Ishikawa (cell line): ENCODE results near the gene ZNF205.

Source experiments
- CEBPB ChIP-seq: IDR thresholded peaks from 2 replicates; pipeline ENCODE4 v1.6.1; 2012
- EGR1 ChIP-seq: IDR thresholded peaks from 2 replicates; pipeline ENCODE4 v1.6.1; 2012
- EP300 ChIP-seq: IDR thresholded peaks from 2 replicates; pipeline ENCODE4 v1.6.1; 2012; ENCODE audit warnings: borderline replicate concordance
- RAD21 ChIP-seq: IDR thresholded peaks from 2 replicates; pipeline ENCODE4 v1.6.1; 2012; ENCODE audit warnings: low read depth
- USF1 ChIP-seq: IDR thresholded peaks from 2 replicates; pipeline ENCODE4 v1.6.1; 2012
- TF ChIP-seq, protein P1 (sequence below): IDR thresholded peaks from 2 replicates; pipeline ENCODE4 v1.6.1; 2012

GRCh38 chr16:3063625-3064386, 48.6 kb upstream of the ZNF205 start:
- TF ChIP-seq EP300 (no peak), EGR1 (no peak), USF1 (no peak), CEBPB (no peak), RAD21 (no peak)
- TF ChIP-seq, protein P1, sequence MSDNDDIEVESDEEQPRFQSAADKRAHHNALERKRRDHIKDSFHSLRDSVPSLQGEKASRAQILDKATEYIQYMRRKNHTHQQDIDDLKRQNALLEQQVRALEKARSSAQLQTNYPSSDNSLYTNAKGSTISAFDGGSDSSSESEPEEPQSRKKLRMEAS = no peak
